GM21515 (cell line): Measurements from ENCODE around the gene CCDC57.
"Not testable (repeated sequence)": the region's sequence is repeated elsewhere in the genome, so short reads cannot be mapped to it uniquely, and the experiment has no call there.

Experiments
- ATAC-seq: cut with Tn5 transposase; IDR thresholded peaks from one replicate; pipeline ENCODE4 v1.9.1; 2021; ENCODE audit not compliant: unreplicated experiment

Gene CCDC57

GRCh38 chr17:82179412-82179811 lies 33.2 kb downstream of the CCDC57 start:
- no peak for ATAC-seq

- no peak for ATAC-seq
Measured at GRCh38 chr17:82178499-82179261, 34.0 kb downstream of the CCDC57 start.

- ATAC-seq = no peak
Measured at GRCh38 chr17:82177761-82178498, 34.7 kb downstream of the CCDC57 start.

GRCh38 chr17:82177276-82177675 lies 35.4 kb downstream of the CCDC57 start:
- ATAC-seq = no peak

- ATAC-seq = no peak
Measured at GRCh38 chr17:82175951-82176350, 36.7 kb downstream of the CCDC57 start.

- no peak for ATAC-seq
Measured at GRCh38 chr17:82175201-82175600, 37.4 kb downstream of the CCDC57 start.

- not testable (repeated sequence) for ATAC-seq
Measured at GRCh38 chr17:82174042-82174857, 38.4 kb downstream of the CCDC57 start.

GRCh38 chr17:82173351-82174041 lies 39.1 kb downstream of the CCDC57 start:
- ATAC-seq = no peak

GRCh38 chr17:82172486-82173160 lies 40.0 kb downstream of the CCDC57 start:
- no peak for ATAC-seq

GRCh38 chr17:82171750-82172375 lies 40.8 kb downstream of the CCDC57 start:
- ATAC-seq = no peak

GRCh38 chr17:82170412-82170961 lies 42.2 kb downstream of the CCDC57 start:
- no peak for ATAC-seq

- ATAC-seq = no peak
Measured at GRCh38 chr17:82168568-82168967, 44.1 kb downstream of the CCDC57 start.

- ATAC-seq = no peak
Measured at GRCh38 chr17:82167028-82167427, 45.6 kb downstream of the CCDC57 start.

- no peak for ATAC-seq
Measured at GRCh38 chr17:82164853-82165252, 47.8 kb downstream of the CCDC57 start.

GRCh38 chr17:82161216-82161615 lies 51.4 kb downstream of the CCDC57 start:
- no peak for ATAC-seq

- ATAC-seq = no peak
Measured at GRCh38 chr17:82160075-82160474, 52.6 kb downstream of the CCDC57 start.

- no peak for ATAC-seq
Measured at GRCh38 chr17:82158825-82159224, 53.8 kb downstream of the CCDC57 start.

GRCh38 chr17:82157046-82158035 lies 55.3 kb downstream of the CCDC57 start:
- no peak for ATAC-seq
